GM15510 (cell line): Measurements from ENCODE around the gene STAG1.

ENCODE experiments used
- POLR2A ChIP-seq: IDR thresholded peaks from 3 replicates; pipeline ENCODE4 v1.6.1; 2011; ENCODE audit warnings: borderline replicate concordance; ENCODE audit not compliant: insufficient read length; ENCODE audit errors: extremely low read depth

The STAG1 gene

DNA sequence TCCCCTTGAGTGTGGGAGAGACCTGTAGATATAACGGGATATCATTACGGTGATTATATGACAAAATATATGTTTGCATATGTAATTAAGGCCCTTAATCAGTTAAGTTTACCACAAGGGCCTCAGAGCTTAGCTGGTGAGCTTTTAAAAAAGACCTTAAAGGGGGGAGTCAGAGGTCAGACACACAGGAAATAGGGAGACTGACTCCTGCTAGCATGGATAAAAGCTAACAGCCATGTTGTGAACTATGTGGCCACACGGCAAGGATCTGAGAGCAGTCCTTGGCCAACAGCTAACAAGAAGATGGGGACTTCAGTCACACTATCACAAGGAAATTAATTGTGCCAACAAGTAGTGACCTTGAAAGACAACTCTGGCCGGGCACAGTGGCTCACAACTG lies 3.1 kb downstream of the STAG1 start:
- TF ChIP-seq POLR2A: no peak

GRCh38 chr3:136745916-136746315 lies 6.3 kb downstream of the STAG1 start:
- TF ChIP-seq POLR2A: no peak

DNA sequence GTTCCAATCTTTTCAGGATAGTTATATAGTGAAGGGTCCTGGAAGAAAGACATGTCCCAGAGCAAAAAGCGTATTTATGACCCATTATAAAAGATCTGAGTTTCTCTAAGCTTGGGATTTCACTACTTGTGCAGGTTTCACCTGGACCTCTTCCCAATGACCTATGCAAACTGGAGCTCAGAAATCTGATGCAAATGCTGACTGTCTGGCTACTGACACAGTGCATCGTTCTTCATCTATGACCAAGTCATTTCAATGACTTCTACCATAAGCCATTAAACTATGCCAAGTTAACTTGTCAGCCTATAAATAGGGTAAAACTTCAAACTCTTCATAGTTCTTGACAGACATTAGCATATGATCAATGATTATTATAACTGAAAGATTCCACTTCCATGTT lies 11.1 kb downstream of the STAG1 start:
- TF ChIP-seq POLR2A: no peak

- no peak for TF ChIP-seq POLR2A
These were observed 11.7 kb downstream of the STAG1 start for GRCh38 chr3:136740351-136740958.

- no peak for TF ChIP-seq POLR2A
These were observed 17.1 kb downstream of the STAG1 start for GRCh38 chr3:136735103-136735502.

GRCh38 chr3:136734382-136735070 lies 17.7 kb downstream of the STAG1 start:
- TF ChIP-seq POLR2A: no peak

DNA sequence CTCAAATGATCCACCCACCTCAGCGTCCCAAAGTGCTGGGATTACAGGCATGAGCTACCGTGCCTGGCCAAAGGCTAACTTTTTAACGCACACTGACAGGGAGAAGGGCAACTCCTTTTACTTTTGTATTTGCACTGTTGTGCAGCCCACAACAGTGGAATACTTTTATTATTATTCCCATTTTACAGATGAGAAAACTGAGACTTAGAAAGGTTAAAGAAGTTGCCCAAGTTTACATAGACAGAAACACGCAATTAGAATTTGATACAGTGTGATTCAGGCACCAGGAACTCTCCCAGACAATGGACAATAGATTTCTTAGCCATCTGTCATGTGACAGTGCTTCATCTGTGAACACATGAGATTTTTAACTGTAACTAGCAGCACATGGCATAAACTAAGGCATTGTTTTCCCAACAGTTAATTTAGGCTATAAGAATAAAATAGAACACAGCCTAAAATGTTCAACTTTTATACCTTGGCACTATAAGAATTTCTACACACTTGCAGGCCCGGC lies 18.8 kb downstream of the STAG1 start:
- TF ChIP-seq POLR2A: no peak

GRCh38 chr3:136731274-136731884 lies 20.8 kb downstream of the STAG1 start:
- no peak for TF ChIP-seq POLR2A

DNA sequence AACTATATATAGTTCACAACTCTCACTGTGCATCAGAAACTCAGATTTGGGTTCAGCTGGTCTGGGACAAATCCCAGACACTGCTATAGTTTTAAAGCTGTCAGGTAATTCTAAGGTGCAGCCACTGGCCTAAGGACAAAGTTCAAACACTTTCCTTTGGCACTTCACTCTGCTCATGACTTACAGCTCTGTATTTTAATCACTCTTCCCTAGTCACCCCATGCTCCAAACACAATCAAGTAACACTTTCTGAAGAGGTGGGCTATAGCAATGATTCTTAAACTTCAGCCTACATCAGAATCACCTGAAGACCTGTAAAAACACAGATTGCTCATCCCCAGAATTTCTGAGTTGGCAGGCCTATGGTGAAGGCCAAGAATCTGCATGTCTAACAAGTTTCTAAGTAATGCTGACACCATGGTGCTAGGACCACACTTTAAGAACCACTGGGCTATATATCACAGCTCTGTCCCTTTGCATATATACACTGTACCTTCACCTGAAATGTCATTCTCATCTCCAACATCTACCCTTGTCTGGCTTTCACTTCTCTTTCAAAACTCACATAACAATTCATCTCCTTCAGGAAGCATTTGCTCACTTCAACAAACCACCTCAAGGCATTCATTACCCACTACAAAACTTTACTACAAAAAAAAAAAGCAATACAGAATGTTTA lies 21.4 kb downstream of the STAG1 start:
- no peak for TF ChIP-seq POLR2A

- no peak for TF ChIP-seq POLR2A
These were observed 23.3 kb downstream of the STAG1 start for GRCh38 chr3:136728918-136729317.

GRCh38 chr3:136728473-136728872 lies 23.7 kb downstream of the STAG1 start:
- TF ChIP-seq POLR2A: no peak

GRCh38 chr3:136725468-136725867 lies 26.7 kb downstream of the STAG1 start:
- no peak for TF ChIP-seq POLR2A

GRCh38 chr3:136720091-136720490 lies 32.1 kb downstream of the STAG1 start:
- TF ChIP-seq POLR2A: no peak

- TF ChIP-seq POLR2A: no peak
These were observed 35.5 kb downstream of the STAG1 start for GRCh38 chr3:136716629-136717028.

GRCh38 chr3:136714020-136714419 lies 38.2 kb downstream of the STAG1 start:
- TF ChIP-seq POLR2A: no peak

GRCh38 chr3:136712941-136713340 lies 39.2 kb downstream of the STAG1 start:
- TF ChIP-seq POLR2A: no peak

DNA sequence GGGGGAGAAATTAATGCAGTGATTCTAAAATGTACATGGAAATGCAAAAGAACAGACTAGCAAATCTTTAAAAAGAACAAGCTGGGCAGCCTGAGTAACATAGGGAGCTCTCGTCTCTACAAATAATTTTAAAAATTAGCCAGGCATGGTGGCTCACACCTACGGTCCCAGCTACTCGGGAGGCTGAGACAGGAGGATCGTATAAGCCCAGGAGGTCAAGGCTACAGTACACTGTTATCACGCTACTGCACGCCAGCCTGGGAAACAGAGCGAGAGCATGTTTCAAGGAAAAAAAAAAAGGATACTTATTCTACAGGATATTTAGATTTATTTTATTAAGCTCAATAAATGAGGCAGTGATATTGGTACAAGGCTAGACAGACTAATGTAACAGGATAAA lies 40.9 kb downstream of the STAG1 start:
- TF ChIP-seq POLR2A: no peak
